Thyroid gland (tissue), 4 donors: ENCODE measurements around the gene TMEM19.

Experiments used
- CTCF ChIP-seq, 6 experiments: fragments of 200-600 bp in 3 of 6; fragments of 450-650 bp in 3 of 6; sonication (generic) in 3 of 6; IDR thresholded peaks; one replicate each; pipeline ENCODE4 v1.5.1; 2016 to 2019; ENCODE audit warnings: antibody characterized with exemption in 6 of 6, mild to moderate bottlenecking in 2 of 6, inconsistent platforms in 1 of 6, moderate library complexity in 1 of 6
- POLR2A ChIP-seq, 2 donors: fragments of 450-650 bp; IDR thresholded peaks; one replicate each; pipeline ENCODE4 v1.6.1; 2017; ENCODE audit warnings: antibody characterized with exemption in 2 of 2, mild to moderate bottlenecking in 2 of 2, moderate library complexity in 1 of 2

DNA sequence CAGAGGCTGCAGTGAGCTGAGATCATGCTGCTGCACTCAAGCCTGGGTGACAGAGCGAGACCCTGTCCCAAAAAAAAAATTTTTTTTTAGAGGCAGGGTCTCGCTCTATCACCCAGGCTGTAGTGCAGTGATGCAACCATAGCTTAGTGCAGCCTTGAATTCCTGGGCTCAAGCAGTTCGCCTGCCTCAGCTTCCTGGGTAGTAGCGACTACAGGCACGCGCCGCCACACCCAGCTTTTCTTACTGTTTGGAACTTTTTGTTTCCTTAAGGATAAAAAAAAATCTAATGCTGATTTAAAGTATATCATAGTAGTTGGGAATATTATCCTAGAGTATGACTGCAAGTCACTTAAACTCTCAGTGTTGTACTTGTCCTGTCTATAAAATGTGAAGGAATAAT, 7.2 kb downstream of the TMEM19 start:
- TF ChIP-seq CTCF (IDR thresholded peaks at IDR 0.05) (no peak), POLR2A (IDR thresholded peaks at IDR 0.05) (no peak)
